NCI-H2196 treated with DMSO at 0.1 percent for 48 hours (cell line): ENCODE measurements around the gene CCDC81.

Source experiments
- DNase-seq: peaks from one replicate; lab custom pipeline; 2025; ENCODE audit not compliant: unreplicated experiment; lab: John Stamatoyannopoulos, UW

The CCDC81 gene

GRCh38 chr11:86438685-86439084 lies 64.0 kb downstream of the CCDC81 start:
- DNase-seq = no peak

GRCh38 chr11:86440305-86440716 lies 65.6 kb downstream of the CCDC81 start:
- DNase-seq = no peak

- no peak for DNase-seq
These were observed 66.2 kb downstream of the CCDC81 start for GRCh38 chr11:86440843-86441242.

- DNase-seq = no peak
These were observed 67.7 kb downstream of the CCDC81 start for GRCh38 chr11:86442420-86442819.

- DNase-seq = no peak
These were observed 68.1 kb downstream of the CCDC81 start for GRCh38 chr11:86442827-86443226.

GRCh38 chr11:86443415-86443814 lies 68.7 kb downstream of the CCDC81 start:
- no peak for DNase-seq

GRCh38 chr11:86444981-86445380 lies 70.3 kb downstream of the CCDC81 start:
- DNase-seq = no peak

GRCh38 chr11:86446163-86446923 lies 71.7 kb downstream of the CCDC81 start:
- DNase-seq = no peak

GRCh38 chr11:86446924-86447285 lies 72.2 kb downstream of the CCDC81 start:
- DNase-seq = no peak

GRCh38 chr11:86447763-86448480 lies 73.2 kb downstream of the CCDC81 start:
- DNase-seq = no peak

GRCh38 chr11:86449993-86450629 lies 75.4 kb downstream of the CCDC81 start:
- DNase-seq = no peak

GRCh38 chr11:86453290-86454030 lies 78.8 kb downstream of the CCDC81 start:
- DNase-seq = no peak

- DNase-seq = peak; percentile 33
These were observed 81.6 kb downstream of the CCDC81 start for GRCh38 chr11:86456075-86456939.

GRCh38 chr11:86458294-86459001 lies 83.8 kb downstream of the CCDC81 start:
- no peak for DNase-seq

GRCh38 chr11:86459002-86459385 lies 84.3 kb downstream of the CCDC81 start:
- no peak for DNase-seq

GRCh38 chr11:86459682-86460460 lies 85.2 kb downstream of the CCDC81 start:
- DNase-seq = peak; percentile 72

- no peak for DNase-seq
These were observed 86.0 kb downstream of the CCDC81 start for GRCh38 chr11:86460461-86461385.

- DNase-seq = no peak
These were observed 87.2 kb downstream of the CCDC81 start for GRCh38 chr11:86461892-86462291.
